Right forelimb (tissue), 1 donor: Measurements from ENCODE around the gene NVL.
"Not testable (repeated sequence)": the region's sequence is repeated elsewhere in the genome, so short reads cannot be mapped to it uniquely, and the experiment has no call there.

Experiments used
- DNase-seq: peaks from one replicate; pipeline ENCODE4 v3.0.0-alpha.2; 2018

Gene NVL

DNA sequence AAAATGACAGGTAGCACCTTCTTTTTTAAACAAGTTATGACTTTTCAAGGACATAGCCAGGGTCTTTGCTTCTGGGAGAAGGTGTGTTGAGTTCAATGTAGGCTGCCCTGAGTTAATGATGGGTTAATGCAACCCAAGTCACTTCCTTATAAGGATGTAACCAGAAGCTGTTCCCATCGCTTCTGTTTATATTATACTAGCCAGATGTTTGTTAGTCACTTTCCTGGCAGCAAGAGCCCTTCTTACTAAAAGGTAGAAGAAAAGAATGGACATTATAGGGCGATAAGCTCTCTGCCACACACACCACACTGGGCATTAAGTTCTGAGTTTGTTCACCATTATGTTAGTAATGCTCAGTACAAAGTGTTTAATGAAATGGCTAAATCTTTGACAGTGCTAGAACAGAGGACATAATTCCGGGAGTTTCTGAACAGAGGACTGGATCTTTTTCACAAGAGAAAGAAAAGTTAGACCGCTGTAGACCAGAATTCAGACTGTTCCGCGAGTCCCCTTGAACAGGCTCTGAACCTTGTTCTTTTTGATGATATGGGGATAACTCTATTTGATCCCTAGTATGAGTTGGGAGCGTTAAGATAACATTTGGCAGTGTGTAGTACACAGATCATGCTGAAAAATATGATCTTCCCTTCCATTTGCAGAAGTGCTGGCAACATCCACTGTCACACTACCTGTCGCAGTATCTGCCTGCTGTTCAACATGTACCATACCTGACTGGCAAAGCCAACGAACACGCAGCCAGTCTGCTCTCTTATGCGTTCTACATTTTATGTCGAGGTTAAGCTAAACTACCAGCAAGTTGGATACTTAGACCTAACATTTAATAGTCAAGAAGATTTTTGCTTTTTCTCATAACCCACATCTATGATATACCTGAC lies 105.9 kb downstream of the NVL start:
- DNase-seq = no peak

GRCh38 chr1:224219612-224220059 lies 110.3 kb downstream of the NVL start:
- no peak for DNase-seq

- DNase-seq = no peak
These were observed 110.9 kb downstream of the NVL start for GRCh38 chr1:224219011-224219611.

- DNase-seq = no peak
These were observed 112.0 kb downstream of the NVL start for GRCh38 chr1:224217655-224218623.

GRCh38 chr1:224216382-224216781 lies 113.6 kb downstream of the NVL start:
- DNase-seq = no peak

DNA sequence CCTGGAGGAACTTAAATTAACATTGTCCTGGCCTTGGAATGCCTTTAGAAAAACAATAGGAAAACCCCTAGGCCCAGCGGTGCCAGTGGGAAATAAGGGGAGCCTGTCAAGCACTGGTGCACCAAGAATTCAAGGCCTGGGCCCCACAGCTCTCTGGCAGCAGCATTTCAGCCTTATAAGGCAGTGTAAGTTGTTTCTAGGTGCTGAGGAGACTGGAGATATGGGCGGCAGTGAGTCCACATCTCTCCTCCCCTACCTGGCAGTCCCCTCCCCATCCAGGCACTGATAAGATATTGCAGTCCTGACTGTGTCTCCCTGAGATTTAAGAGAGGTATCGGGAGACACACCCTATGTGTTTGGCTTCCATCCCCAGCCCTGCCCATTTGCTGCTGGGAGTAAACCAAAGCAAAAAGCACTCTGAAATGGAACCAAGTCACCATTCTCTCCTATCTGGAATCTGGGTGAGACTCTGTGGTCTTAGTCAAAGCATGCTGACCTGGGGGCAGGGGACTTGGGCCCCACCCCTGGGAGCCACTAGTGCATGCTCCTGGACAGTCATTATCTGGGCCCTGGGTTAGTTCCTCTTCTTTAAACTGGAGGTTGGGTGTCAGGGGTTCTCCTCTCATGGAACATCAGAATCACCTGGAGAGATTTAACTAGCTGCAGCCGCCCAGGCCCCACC lies 116.4 kb downstream of the NVL start:
- no peak for DNase-seq

GRCh38 chr1:224212618-224213061 lies 117.3 kb downstream of the NVL start:
- no peak for DNase-seq

DNA sequence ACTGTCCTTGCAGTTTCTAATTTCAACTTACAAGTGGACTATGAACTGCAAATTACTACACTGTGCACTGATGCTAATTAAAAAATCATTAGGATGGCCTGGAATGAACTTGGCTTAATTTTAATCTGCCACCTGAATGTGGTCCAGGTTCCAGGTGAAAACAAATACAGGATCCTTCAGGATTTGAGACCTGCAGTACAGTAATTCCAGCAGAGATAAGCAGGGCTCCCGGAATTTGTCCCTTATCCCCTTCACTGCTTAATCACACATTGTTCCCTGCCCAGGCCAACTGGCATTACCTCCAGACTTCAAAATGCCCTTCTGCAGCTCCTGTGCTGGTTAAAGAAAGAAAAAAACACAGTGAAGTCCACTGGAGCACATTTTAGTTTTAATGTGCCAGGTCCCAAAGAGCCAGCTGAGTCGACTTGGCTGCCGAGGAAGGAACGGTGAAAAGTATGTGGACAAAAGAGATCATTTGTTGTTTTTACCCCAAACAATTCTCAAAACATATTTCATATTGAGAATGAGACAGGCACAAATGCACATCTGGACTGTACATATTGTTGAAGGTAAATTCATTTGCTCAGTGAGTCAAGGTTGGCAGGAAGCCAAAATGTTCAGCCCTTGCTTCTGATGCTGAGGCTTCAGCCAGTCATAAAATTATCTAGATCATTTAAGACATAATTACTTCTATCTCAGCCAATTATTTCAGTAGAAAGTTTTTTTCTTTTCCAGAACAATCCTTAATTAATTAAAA lies 118.6 kb downstream of the NVL start:
- DNase-seq = no peak

GRCh38 chr1:224205931-224206538 lies 123.9 kb downstream of the NVL start:
- not testable (repeated sequence) for DNase-seq

- no peak for DNase-seq
These were observed 124.5 kb downstream of the NVL start for GRCh38 chr1:224205438-224205840.

- no peak for DNase-seq
These were observed 126.5 kb downstream of the NVL start for GRCh38 chr1:224203243-224204016.

DNA sequence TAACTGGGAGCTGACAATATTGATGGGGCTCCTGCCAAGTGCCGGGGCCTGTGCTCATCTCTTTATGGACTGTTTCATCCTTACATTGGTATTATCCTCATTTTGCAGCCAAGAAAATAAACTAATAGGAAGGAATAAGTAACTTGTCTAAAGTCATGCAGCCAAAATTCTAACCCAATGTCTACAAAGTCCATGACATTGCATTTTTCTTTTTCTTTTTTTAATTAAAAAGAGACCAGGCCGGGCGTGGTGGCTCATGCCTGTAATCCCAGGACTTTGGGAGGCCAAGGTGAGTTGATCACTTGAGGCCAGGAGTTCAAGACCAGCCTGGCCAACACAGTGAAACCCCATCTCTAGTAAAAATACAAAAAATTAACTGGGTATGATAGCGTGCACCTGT lies 128.1 kb downstream of the NVL start:
- DNase-seq = no peak

DNA sequence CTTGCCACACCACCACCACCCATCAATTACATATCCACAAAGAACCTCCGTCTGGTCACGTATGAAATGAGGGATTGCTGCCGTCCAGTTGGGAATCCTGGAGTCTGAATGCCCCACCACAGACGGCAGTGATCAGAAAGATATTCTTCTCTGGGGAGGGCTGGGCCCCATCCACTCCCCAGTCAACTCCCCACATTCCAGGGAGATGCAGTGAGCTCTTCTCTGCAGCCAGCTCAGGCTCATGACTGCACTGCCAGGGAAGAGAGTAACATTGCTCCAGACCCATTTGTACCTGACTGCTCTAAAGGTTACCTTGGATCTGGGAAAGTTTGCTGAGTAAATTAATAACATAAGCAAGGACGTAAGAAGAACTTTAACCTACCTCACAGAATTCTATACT lies 128.6 kb downstream of the NVL start:
- no peak for DNase-seq

GRCh38 chr1:224199679-224200078 lies 130.3 kb downstream of the NVL start:
- no peak for DNase-seq

DNA sequence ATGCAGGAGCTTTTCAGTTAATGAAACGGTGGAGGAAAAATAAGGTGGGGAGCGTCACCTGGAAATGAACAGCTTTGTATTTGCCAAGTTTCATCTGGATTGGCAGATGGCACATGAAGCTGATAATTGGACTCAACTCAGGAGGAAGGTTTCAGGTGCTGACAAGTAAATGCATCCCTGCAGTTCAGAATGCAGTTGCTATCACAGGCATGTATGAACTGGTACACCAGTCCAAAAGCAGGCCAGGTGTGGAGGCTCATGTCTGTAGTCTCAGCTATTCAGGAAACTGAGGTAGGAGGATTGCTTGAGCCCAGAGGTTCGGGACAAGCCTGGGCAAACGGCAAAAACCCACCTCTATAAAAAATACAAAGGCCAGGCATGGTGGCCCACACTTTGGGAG lies 131.4 kb downstream of the NVL start:
- DNase-seq = no peak

- no peak for DNase-seq
These were observed 133.0 kb downstream of the NVL start for GRCh38 chr1:224196813-224197600.

- DNase-seq = no peak
These were observed 136.5 kb downstream of the NVL start for GRCh38 chr1:224193319-224193966.

DNA sequence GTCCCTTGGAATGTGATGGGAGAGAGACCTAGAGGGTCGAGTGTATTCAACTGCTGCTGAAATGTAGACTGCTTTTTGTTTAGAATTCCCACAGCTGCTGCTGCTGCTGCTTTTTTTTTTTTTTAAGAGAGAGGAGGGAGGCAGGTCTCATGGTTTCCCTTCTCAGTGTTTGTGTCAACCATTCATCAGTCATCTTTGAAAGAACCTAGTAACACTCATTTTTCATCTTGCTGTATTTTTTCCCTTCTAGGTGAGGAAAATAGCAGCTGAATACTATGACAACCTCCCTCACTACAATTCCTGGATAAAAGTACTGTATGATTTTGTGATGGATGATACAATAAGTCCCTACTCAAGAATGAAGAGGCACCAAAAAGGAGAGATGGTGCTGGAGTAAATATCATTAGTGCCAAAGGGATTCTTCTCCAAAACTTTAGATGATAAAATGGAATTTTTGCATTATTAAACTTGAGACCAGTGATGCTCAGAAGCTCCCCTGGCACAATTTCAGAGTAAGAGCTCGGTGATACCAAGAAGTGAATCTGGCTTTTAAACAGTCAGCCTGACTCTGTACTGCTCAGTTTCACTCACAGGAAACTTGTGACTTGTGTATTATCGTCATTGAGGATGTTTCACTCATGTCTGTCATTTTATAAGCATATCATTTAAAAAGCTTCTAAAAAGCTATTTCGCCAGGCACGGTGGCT lies 137.7 kb downstream of the NVL start:
- no peak for DNase-seq
